ENCODE data around the gene UNC79.

The UNC79 gene

GRCh38 chr14:93733231-93733630 lies 302.5 kb downstream of the UNC79 start:
- DNase-seq, result no peak

DNA sequence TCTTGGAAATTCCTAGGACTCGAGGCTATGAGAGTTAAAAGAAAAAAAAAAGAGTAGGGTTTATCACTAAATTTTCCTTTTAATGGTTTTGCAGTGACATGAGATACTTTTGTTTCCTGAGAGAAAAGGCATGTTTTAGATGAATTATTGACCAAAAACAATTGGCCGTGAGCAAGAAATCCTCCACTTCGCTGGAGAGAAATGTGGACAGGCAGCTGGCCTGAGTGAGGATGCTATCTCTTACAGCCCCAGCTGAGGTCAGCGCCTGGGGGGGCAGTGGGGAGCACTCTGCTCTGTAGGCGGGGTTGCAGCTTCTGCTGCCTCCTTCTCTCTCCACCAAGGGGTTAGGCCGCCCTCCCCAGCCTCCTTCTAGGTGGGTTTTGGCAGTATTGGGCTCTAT lies 302.9 kb downstream of the UNC79 start:
- no peak for DNase-seq

GRCh38 chr14:93734086-93734822 lies 303.5 kb downstream of the UNC79 start:
- DNase-seq, result peak; percentile 76

DNA sequence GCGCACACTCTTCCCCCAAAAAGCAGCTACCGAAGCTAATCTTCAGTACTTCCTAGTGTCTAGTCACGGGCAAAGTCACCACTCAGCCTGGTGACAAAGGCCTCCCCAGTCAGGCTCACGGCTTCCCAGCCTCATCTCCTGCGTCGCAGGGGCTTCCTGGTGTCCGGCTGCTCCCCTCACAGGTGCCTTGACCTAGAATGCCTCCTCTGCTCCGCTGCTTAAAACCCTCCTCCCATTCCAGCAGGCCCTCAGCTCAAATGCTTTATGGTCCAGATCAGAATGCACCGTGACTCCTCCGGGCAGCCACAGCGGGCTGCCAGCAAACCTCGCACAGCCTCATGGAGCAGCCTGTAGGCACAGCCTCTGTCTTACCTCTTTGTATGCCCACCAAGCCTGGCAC lies 304.5 kb downstream of the UNC79 start:
- DNase-seq, result no peak

GRCh38 chr14:93736378-93737014 lies 305.8 kb downstream of the UNC79 start:
- DNase-seq, result no peak

GRCh38 chr14:93737634-93738033 lies 306.9 kb downstream of the UNC79 start:
- DNase-seq, result no peak

DNA sequence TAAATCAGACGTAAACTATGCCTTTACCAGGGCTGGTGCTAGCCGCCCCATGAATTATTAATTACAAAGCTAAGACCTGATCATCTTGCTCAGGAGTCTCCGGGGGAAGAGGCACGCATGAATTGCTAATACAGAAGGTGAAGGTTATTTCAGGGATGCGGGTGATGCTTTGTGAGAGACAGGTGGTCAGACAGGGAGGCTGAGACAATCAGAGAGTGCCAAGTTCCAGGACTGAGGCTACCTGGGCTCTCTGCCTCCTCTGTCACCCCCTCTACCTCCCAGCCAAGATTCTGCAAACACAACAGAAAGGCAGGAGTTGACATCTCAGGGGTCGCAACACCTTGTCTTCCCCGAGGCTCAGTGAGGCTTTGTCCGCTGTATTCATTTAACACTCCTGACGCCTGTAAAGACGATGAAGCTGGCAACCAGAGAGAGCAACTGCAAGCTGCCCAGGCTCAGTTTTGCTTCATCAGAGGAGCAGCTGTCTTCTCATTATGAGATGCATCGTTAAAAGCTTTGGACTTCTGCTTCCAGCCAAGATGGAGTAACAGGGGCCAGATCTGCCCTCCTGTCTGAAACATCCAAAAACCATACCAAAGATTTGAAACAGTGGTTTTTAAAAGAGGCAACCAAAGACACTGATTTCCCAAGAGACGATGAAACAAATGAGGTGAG lies 311.0 kb downstream of the UNC79 start:
- DNase-seq, result no peak

DNA sequence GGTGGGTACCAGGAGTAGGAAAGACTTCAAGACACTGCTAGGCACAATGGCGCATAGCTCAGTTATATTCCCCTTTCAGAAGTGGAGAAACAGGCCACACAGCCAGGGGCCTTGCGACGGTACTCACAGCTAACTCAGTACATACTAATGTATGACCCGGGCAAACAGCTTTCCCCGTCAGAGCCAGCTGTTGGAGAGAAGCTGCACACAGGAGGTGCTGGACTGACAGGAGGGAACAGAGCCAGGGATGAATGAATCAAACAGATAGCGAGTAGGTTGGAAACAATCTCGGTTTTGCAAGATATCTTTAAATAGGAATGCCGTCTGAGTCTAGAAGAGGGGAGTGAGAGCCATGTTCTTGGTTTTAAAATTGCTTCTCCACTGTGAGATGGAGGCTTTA lies 312.0 kb downstream of the UNC79 start:
- no peak for DNase-seq

- DNase-seq, result no peak
Measured at GRCh38 chr14:93743270-93744060, 312.7 kb downstream of the UNC79 start.

- no peak for DNase-seq
Measured at GRCh38 chr14:93744176-93744575, 313.4 kb downstream of the UNC79 start.

DNA sequence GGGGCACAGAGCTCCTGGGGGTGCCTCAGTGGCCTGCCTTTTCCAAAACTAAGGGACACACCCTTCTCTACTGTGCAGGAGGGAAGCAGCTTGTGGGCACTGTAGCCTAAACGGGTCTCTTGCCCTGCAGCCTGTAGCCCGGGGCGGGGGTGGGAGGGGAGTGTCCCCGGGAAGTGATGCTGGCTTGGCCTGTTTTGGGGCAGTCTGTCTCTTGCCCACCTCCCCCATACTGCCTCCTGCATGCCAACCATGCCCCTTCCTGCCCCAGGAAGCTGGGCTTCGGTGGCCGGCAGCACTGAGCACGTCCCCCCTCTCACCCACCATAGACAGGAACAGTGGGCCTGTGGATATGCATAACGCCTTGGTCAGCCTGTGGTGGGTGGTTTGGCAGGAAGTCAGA lies 314.1 kb downstream of the UNC79 start:
- no peak for DNase-seq

DNA sequence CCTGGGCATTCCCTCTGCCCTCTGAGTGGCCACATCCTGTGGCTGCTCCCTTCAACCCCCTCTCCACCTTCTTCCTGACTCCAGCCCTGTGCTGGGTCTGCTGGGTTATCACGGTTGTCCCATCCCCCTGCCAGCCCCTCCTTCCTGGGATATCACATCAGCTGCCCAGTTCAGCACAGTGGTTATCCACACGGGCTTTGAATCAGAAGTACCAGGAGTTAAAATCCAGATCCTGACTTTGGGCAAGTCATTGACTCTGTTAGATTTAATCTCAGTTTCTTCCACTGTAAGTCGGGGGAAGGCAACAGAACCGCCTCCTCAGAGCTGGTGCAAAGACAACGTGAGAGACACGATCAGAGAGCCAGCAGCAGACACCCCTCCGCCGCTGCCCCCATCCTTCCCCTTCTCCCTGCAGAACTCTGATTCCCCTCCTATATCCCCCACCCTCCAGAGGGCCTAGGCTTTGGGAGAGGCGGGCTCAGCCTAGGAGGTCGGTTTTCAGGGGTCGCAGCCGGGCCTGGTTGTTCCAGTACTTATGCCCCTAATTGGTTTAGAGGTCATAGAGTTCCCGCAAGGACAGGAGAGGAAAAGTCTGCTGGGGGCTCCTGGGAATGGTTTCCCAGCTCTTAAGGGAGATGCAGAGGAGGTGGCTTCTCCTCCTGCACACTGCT lies 315.0 kb downstream of the UNC79 start:
- DNase-seq, result no peak

DNA sequence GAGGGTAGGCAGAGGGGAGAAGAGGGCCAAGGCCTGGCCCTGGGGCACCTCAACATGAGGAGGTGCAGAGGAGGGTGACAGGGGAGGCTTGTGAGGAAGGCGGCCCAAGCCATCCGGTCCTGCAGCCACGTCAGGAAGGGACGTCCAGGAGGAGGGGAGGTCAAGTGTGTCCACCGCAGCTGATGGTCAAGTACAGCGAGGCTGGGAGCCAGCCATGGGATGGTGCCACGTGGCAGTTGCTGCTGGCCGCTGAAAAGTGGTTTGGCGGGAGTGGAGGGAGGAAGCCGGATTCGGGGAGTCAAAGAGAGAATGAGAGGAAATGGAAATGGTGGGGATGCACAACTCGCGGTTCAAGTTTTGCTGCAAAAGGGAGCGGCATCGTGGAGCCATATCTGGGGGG lies 316.4 kb downstream of the UNC79 start:
- DNase-seq, result no peak

GRCh38 chr14:93747560-93747959 lies 316.8 kb downstream of the UNC79 start:
- DNase-seq, result no peak

DNA sequence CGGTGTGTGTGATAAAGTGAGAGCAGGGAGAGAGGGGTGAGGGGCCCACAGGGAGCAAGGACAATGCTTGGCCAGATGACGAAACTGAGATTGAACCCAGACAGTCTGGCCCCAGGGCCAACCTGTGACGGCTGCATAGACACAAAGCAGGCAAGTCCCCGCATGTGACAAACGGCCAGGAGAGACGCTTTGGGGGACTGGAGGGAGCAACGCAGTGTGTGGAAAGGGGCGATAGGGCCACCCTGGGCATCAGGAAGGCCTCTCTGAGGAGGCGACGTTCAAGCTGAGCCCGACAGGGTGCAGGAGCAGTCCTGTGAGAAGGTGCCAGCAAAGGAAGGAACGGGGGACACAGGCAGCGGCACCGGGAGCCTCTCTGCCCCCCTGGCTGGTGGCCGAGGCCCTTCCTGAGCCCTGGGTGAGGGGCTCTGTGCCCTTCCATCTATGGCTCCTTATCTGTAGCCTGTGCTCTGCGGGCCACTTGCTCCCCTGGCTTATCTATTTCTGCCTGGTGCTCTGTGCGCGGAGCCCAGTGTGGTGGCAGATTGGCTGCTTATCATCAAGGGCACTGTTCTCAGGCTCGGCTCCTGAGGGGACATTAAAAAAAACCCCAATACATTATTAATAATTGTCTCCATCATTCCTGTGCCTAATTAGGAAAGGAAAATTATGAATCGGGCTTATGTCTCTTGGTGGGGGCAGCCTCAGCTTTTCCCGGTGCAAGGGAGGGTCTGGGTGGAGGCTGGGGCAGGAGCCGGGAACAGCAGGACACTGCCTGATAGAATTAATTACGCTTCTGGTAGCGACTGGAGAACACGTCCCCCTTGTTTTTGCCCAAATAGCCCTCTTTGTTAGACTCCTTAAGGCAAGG lies 317.7 kb downstream of the UNC79 start:
- DNase-seq, result peak; percentile 89

DNA sequence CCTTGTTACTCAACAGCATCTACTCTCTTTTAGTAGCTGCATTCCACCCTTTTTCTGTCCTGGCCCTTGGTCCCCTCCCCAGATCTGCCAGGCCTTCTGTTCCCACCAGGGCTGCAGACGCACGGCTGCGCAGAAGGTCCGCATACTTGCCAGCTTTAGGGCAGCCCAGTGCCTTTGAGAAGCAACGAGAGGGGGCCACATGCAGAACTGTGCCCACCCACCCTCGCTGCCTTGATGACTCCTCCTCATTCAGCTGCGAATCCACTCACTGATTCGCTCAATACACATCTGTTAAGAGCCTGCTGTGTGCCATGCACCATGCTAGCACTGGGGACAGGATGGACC lies 318.3 kb downstream of the UNC79 start:
- no peak for DNase-seq

DNA sequence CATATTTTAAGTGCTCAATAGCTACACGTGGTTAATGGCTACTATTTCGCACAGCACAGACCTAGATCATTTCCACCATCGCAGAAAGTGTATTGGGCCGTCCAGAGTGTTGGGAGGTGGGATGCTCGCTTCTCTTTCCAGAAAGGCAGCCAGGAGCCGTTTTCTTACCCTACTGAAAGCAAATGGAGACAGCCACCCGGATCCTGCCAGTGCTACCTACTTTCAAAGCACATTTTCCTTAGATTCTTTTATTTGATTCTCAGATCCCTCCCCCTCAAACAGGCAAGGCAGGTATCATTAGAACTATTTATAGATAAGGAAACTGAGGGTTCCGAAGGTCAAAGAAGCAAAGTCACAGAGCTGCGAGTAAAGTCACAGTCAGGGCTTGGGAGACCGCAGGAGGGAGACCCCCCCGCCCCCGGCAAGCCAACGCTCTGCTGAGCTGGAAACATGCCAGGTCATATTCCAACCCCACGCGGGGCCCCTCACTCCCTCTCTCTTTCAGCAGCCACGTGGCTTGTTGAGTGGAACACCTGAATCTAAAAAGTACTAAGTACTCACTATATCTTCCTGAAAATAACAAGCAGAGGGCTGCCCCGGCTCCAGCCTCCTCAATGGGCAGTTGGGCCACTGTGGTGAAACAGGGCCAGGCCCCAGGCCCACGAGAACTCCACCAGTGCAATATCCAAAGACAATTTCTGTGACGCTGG lies 321.4 kb downstream of the UNC79 start:
- no peak for DNase-seq

DNA sequence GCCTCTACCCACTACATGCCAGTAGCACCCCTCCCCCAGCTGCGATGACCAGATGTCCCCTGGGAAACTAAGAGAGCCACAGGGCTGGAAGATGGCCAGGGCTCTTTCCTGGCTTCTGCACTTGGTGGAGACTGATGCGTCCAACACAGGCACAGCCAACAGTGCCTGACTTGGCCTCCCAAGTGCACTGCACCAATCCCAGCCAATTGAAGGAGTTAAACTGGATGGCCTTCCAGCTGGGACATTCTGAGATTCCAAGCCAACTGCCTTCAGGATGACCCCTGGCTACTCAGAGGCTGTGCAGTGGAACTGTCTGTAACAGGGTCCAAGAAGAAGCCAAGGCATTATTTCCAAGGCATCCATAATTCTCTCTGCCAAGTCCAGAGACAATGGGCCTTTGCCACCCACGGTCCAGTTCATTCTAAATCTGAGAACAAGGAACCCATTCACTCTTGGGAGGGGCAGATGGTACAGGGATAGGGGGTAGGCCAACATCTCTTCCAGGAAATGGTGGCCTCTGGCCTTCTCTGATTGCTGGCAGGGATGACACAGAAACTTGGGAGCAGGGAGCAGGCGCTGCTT lies 322.3 kb downstream of the UNC79 start:
- no peak for DNase-seq

DNA sequence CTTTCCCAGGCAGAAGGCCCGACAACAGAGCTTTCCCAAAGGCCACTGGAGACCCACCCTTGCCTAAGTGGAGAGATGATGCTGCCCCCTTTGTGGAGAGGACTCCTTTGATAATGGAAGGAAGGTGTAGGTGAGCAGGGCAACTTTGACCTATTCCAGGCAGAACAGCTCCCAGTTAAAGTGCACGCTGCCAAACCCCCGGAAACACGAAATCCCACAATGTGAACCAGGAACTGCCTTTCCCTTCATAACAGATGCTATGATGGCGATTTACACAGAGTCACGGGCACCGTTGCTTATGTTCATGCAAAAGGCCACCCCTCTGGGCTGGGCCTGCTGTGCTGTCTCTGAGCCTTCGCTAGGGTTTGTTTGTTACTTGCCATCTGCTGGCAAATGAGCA lies 322.9 kb downstream of the UNC79 start:
- no peak for DNase-seq

- no peak for DNase-seq
Measured at GRCh38 chr14:93757206-93757605, 326.5 kb downstream of the UNC79 start.
